Transverse colon (tissue), 4 donors: ENCODE data around the gene WSB2.

Source experiments
- CTCF ChIP-seq, 5 experiments: fragments of 200-600 bp in 3 of 5; fragments of 450-650 bp in 2 of 5; sonication (generic) in 3 of 5; IDR thresholded peaks; 1 replicate in 2 of 5; 2 replicates in 3 of 5; pipeline ENCODE4 v1.5.1; 2016 to 2017; ENCODE audit warnings: antibody characterized with exemption in 5 of 5, inconsistent platforms in 3 of 5, mild to moderate bottlenecking in 2 of 5, moderate library complexity in 1 of 5
- EP300 ChIP-seq: sonication (generic); formaldehyde crosslinking; IDR thresholded peaks from one replicate; pipeline ENCODE4 v1.6.1; 2017; ENCODE audit warnings: antibody characterized with exemption, low read depth
- POLR2AphosphoS5 ChIP-seq, 3 donors: sonication (generic); formaldehyde crosslinking; IDR thresholded peaks; one replicate each; pipeline ENCODE4 v1.6.1; 2016; ENCODE audit warnings: antibody characterized with exemption in 3 of 3

GRCh38 chr12:118022728-118023109 lies 38.3 kb downstream of the WSB2 start:
- no peak for TF ChIP-seq POLR2AphosphoS5 (IDR thresholded peaks at IDR 0.05)
- TF ChIP-seq EP300, result no peak
- no peak for TF ChIP-seq CTCF (IDR thresholded peaks at IDR 0.05)
